CD8-positive, alpha-beta memory T cell (primary cell): ENCODE data around the gene EIF4EBP3. TPM values are rescaled to one million over a fixed set of nuclear protein-coding genes. Genes with fewer than 3 reads are reported as not detected.
"Not testable (repeated sequence)": the region's sequence is repeated elsewhere in the genome, so short reads cannot be mapped to it uniquely, and the experiment has no call there.

Source experiments
- CTCF ChIA-PET: fragments of 350-600 bp; sonication (Branson Sonifier 250); formaldehyde crosslinking; loops from one replicate; lab custom pipeline; 2021; ENCODE audit warnings: antibody characterized with exemption; lab: Charles Lee
- POLR2A ChIA-PET: fragments of 350-600 bp; sonication (Branson Sonifier 250); formaldehyde crosslinking; loops from one replicate; lab custom pipeline; 2021; ENCODE audit warnings: antibody characterized with exemption; lab: Charles Lee
- DNase-seq, 5 donors: peaks; one replicate each; pipeline versions ENCODE4 v3.0.0 to v3.0.0-alpha.2; 2020 to 2022; ENCODE audit warnings: mixed read lengths in 1 of 5
- H3K27ac ChIP-seq: one replicate; pipeline ENCODE4 v1.7.0; 2013; ENCODE audit warnings: low read depth, mild to moderate bottlenecking, low read length, moderate library complexity
- H3K27me3 ChIP-seq: 2 replicates; pipeline ENCODE4 v1.7.0; 2013; ENCODE audit warnings: low read length, mild to moderate bottlenecking; ENCODE audit not compliant: insufficient read depth, poor library complexity, severe bottlenecking
- H3K36me3 ChIP-seq: 2 replicates; pipeline ENCODE4 v1.7.0; 2013; ENCODE audit warnings: mild to moderate bottlenecking, low read length, moderate library complexity; ENCODE audit not compliant: insufficient read depth
- H3K4me1 ChIP-seq: 2 replicates; pipeline ENCODE4 v1.7.0; 2013; ENCODE audit warnings: mild to moderate bottlenecking, low read length, moderate library complexity; ENCODE audit not compliant: insufficient read depth
- H3K4me3 ChIP-seq: 2 replicates; pipeline ENCODE4 v1.7.0; 2013; ENCODE audit warnings: mild to moderate bottlenecking, low read length
- H3K9me3 ChIP-seq: 2 replicates; pipeline ENCODE4 v1.7.0; 2013; ENCODE audit warnings: mild to moderate bottlenecking, low read length
- H3K27ac Mint-ChIP-seq, 8 donors: one replicate each; pipeline ENCODE4 v1.8.0; 2020 to 2021; ENCODE audit warnings: mixed read lengths in 8 of 8, mild to moderate bottlenecking in 6 of 8, inconsistent platforms in 3 of 8, moderate library complexity in 3 of 8
- H3K27me3 Mint-ChIP-seq, 2 donors: one replicate each; pipeline ENCODE4 v1.8.0; 2020 to 2021; ENCODE audit warnings: mixed read lengths in 2 of 2, mild to moderate bottlenecking in 1 of 2, moderate library complexity in 1 of 2
- H3K36me3 Mint-ChIP-seq, 3 donors: one replicate each; pipeline ENCODE4 v1.8.0; 2020 to 2021; ENCODE audit warnings: mixed read lengths in 3 of 3, inconsistent platforms in 1 of 3, mild to moderate bottlenecking in 1 of 3
- H3K4me1 Mint-ChIP-seq, 3 donors: one replicate each; pipeline ENCODE4 v1.8.0; 2020 to 2021; ENCODE audit warnings: mixed read lengths in 3 of 3, inconsistent platforms in 1 of 3, mild to moderate bottlenecking in 1 of 3
- H3K4me3 Mint-ChIP-seq, 7 donors: one replicate each; pipeline ENCODE4 v1.8.0; 2020 to 2021; ENCODE audit warnings: mixed read lengths in 7 of 7, mild to moderate bottlenecking in 6 of 7, moderate library complexity in 4 of 7, inconsistent platforms in 2 of 7
- H3K9me3 Mint-ChIP-seq, 5 donors: one replicate each; pipeline ENCODE4 v1.8.0; 2020 to 2022; ENCODE audit warnings: mixed read lengths in 5 of 5, mild to moderate bottlenecking in 3 of 5, moderate library complexity in 2 of 5, inconsistent platforms in 1 of 5
- polyA plus RNA-seq: library from polyadenylated mRNA; unstranded; fragments of 300-500 nt; fragmentation: Illumina TruSeq; gene quantifications from one replicate; pipeline ENCODE4 v1.2.3, GENCODE V29; 2021
- total RNA-seq, 2 experiments: library from RNA; stranded (reverse); gene quantifications; one replicate each; pipeline ENCODE4 v1.2.3, GENCODE V29; 2021

The EIF4EBP3 gene
- total and polyA plus RNA-seq, 3 experiments from 2014 or later, result 11.1 to 22.2 (median 11.9) TPM

GRCh38 chr5:140587495-140587894, 40.0 kb downstream of the EIF4EBP3 start:
- no peak overlapping the region for H3K4me3 ChIP-seq
- H3K4me1 ChIP-seq, result no peaks in the 10 kb centered on the region
- CTCF ChIA-PET, result no interaction called here
- POLR2A ChIA-PET, result no interaction called here
- no peaks in the 10 kb centered on the region for H3K9me3 ChIP-seq
- H3K27ac Mint-ChIP-seq, result no peak overlapping the region
- no peak overlapping the region for H3K4me3 Mint-ChIP-seq
- H3K4me1 Mint-ChIP-seq, result no peaks in the 10 kb centered on the region
- H3K36me3 ChIP-seq, result no peaks in the 10 kb centered on the region
- no peak for DNase-seq
- H3K9me3 Mint-ChIP-seq, result peaks cover 0 to 5% (median 2%) of the 10 kb centered on the region in 5 donors
- peaks cover 0 to 13% (median 0%) of the 10 kb centered on the region in 3 donors for H3K36me3 Mint-ChIP-seq
- no peak overlapping the region for H3K27ac ChIP-seq
- H3K27me3 ChIP-seq, result no peaks in the 10 kb centered on the region
- H3K27me3 Mint-ChIP-seq, result peaks cover 3 to 12% of the 10 kb centered on the region in 2 donors

DNA sequence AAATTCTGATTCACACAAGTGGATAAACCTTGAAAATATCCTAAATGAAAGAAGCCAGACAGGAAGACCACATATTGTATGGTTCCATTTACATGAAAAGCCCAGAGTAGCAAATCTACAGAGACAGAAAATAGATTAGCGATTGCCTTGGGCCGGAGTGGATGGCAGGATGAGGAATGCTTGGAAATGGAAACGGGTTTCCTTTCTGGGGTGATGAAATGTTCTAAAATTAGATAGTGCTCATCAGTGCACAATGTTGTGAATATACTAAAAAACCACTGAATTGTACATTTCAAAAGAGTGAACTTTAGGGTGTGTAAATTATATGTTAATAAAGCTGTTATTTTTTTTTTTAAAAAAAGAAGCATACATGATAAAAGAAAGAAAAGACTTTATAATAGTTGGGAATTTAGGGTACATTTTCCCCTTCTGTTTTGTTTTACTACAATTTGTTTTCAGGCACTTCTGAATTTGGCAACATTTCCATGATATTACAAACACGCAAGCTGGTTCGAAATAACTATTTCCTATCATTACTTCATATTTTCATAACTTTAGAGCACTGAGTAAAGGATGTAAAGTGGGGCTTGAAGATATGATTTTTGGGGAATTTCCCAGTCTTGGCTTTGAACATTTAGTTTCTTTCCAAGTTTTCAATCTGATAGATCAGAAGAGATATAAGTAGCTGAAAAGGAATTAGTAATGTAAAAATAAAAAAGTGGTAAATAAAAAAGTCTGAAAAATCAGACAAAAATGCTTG, 41.0 kb downstream of the EIF4EBP3 start:
- H3K9me3 ChIP-seq, result no peaks in the 10 kb centered on the region
- no peaks in the 10 kb centered on the region for H3K4me1 ChIP-seq
- no peaks in the 10 kb centered on the region for H3K27me3 ChIP-seq
- H3K36me3 ChIP-seq, result no peaks in the 10 kb centered on the region
- Mint-ChIP-seq H3K27ac (no peak overlapping the region), H3K4me1 (no peaks in the 10 kb centered on the region), H3K9me3 (no peaks in the 10 kb centered on the region), H3K27me3 (peaks cover under 1 to 6% of the 10 kb centered on the region in 2 donors), H3K36me3 (peaks cover 0 to 6% (median 0%) of the 10 kb centered on the region in 3 donors), H3K4me3 (no peak overlapping the region)
- DNase-seq, result no peak
- no peak overlapping the region for H3K4me3 ChIP-seq
- ChIA-PET CTCF (interaction anchor here (1.0 kb wide), 1 partner anchor 46 kb away, joined by 3 read pairs; no protein-coding TSS in a partner anchor), POLR2A (no interaction called here)
- no peak overlapping the region for H3K27ac ChIP-seq

DNA sequence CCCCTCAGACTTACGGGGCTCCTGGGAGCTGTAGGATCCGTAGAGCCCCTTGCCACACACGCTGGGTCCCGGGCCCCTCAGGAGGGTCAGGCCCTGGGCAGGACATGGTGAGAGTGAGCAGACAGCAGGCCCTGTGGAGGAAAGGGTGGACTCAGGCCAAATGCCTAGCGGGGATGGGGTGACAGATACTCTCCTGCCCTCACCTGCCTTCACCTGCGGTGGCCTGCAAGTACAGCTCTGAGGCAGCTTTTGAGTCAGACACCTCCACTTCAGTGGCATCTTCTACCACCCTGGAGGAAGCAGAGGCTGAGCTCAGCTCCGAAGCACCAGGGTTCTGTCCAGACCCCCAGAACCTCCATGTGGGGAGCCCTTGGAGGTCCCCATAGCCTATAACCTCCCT, 43.4 kb downstream of the EIF4EBP3 start:
- no peaks in the 10 kb centered on the region for H3K9me3 ChIP-seq
- H3K36me3 ChIP-seq, result no peaks in the 10 kb centered on the region
- H3K27ac ChIP-seq, result no peak overlapping the region
- no peaks in the 10 kb centered on the region for H3K9me3 Mint-ChIP-seq
- H3K27me3 ChIP-seq, result no peaks in the 10 kb centered on the region
- CTCF ChIA-PET, result no interaction called here
- H3K27ac Mint-ChIP-seq, result no peak overlapping the region
- H3K27me3 Mint-ChIP-seq, result peaks cover 3 to 9% of the 10 kb centered on the region in 2 donors
- no peaks in the 10 kb centered on the region for H3K4me1 ChIP-seq
- no peaks in the 10 kb centered on the region for H3K4me1 Mint-ChIP-seq
- no peak overlapping the region for H3K4me3 ChIP-seq
- POLR2A ChIA-PET, result no interaction called here
- no peak overlapping the region for H3K4me3 Mint-ChIP-seq
- DNase-seq, result no peak
- H3K36me3 Mint-ChIP-seq, result no peaks in the 10 kb centered on the region

DNA sequence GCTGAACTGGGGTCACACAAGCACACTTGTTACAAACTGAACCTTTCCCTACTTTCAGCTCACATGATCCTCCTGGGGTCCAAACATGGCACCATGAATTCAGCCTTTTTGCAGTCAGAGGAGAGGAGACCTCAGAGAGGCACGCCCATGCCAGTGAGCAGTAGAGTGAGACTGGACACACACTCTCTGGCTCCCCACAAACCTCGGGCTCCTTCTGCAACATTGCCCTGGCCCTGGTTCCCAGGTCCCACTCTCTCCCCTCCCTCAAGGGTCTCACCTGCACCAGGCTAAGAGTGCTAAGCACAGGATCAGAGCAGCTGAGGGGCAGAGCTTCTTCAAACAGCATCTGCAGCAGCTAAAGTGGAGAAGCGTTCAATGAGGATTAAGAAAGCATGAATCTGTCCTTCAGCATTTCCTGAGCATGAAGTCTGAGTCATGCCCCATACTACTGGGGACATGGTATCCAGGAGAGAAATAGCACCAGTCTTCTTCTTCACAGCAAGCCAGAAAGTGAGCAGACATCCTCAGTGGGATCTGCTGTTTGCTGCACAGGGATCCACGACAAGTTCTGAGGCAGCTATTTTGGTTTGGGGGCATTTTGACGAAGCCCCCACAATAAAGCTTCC, 44.4 kb downstream of the EIF4EBP3 start:
- no peak overlapping the region for H3K4me3 ChIP-seq
- H3K4me1 ChIP-seq, result no peaks in the 10 kb centered on the region
- Mint-ChIP-seq H3K36me3 (no peaks in the 10 kb centered on the region), H3K27me3 (peaks cover 3 to 13% of the 10 kb centered on the region in 2 donors), H3K9me3 (no peaks in the 10 kb centered on the region), H3K4me1 (no peaks in the 10 kb centered on the region), H3K27ac (peak overlapping the region in 1 of 8 donors; percentile 48), H3K4me3 (no peak overlapping the region)
- no peaks in the 10 kb centered on the region for H3K27me3 ChIP-seq
- H3K9me3 ChIP-seq, result no peaks in the 10 kb centered on the region
- ChIA-PET CTCF (no interaction called here), POLR2A (no interaction called here)
- no peak overlapping the region for H3K27ac ChIP-seq
- no peaks in the 10 kb centered on the region for H3K36me3 ChIP-seq
- no peak for DNase-seq

DNA sequence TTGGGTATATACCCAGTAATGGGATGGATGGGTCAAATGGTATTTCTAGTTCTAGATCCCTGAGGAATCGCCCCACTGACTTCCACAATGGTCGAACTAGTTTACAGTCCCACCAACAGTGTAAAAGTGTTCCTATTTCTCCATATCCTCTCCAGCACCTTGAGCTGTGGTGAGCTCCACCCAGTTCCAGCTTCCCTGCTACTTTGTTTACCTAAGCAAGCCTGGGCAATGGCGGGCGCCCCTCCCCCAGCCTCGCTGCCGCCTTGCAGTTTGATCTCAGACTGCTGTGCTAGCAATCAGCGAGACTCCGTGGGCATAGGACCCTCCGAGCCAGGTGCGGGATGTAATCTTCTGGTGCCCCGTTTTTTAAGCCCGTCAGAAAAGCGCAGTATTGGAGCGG, 45.6 kb downstream of the EIF4EBP3 start:
- CTCF ChIA-PET, H3K9me3 Mint-ChIP-seq, H3K27ac ChIP-seq, H3K4me1 Mint-ChIP-seq, H3K9me3 ChIP-seq, H3K4me1 ChIP-seq, H3K36me3 ChIP-seq, DNase-seq, H3K27ac Mint-ChIP-seq, H3K27me3 ChIP-seq, H3K4me3 ChIP-seq, H3K36me3 Mint-ChIP-seq, POLR2A ChIA-PET: not testable (repeated sequence)
- Mint-ChIP-seq H3K27me3 (peaks cover 3 to 13% of the 10 kb centered on the region in 2 donors), H3K4me3 (peak overlapping the region in 2 of 7 donors; percentile 24 to 41)

DNA sequence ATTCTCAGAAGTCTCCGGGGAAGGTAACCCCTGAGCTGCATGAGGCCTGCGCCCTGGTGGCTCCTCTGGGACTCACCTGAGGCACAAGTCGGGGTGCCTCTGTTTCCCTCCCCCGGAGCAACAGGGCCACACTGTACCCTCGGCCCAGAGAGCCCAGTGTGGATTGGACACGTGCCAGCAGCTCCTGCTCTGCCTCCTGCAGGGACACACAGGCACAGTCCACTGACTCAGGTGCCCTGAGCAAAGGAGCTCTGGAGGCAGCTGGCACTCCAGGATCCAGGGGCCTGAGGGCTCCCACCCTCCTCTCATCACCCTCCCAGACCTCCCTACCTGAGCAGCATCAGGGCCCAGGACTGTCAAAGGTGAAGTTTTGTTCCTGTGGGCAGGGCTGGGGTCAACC, 46.7 kb downstream of the EIF4EBP3 start:
- no peak for DNase-seq
- no peaks in the 10 kb centered on the region for H3K4me1 ChIP-seq
- Mint-ChIP-seq H3K27ac (no peak overlapping the region), H3K36me3 (no peaks in the 10 kb centered on the region), H3K4me3 (no peak overlapping the region), H3K4me1 (no peaks in the 10 kb centered on the region), H3K27me3 (peaks cover 6 to 15% of the 10 kb centered on the region in 2 donors), H3K9me3 (no peaks in the 10 kb centered on the region)
- no peaks in the 10 kb centered on the region for H3K9me3 ChIP-seq
- no peak overlapping the region for H3K4me3 ChIP-seq
- CTCF ChIA-PET, result no interaction called here
- POLR2A ChIA-PET, result no interaction called here
- H3K27ac ChIP-seq, result no peak overlapping the region
- H3K36me3 ChIP-seq, result no peaks in the 10 kb centered on the region
- no peaks in the 10 kb centered on the region for H3K27me3 ChIP-seq

DNA sequence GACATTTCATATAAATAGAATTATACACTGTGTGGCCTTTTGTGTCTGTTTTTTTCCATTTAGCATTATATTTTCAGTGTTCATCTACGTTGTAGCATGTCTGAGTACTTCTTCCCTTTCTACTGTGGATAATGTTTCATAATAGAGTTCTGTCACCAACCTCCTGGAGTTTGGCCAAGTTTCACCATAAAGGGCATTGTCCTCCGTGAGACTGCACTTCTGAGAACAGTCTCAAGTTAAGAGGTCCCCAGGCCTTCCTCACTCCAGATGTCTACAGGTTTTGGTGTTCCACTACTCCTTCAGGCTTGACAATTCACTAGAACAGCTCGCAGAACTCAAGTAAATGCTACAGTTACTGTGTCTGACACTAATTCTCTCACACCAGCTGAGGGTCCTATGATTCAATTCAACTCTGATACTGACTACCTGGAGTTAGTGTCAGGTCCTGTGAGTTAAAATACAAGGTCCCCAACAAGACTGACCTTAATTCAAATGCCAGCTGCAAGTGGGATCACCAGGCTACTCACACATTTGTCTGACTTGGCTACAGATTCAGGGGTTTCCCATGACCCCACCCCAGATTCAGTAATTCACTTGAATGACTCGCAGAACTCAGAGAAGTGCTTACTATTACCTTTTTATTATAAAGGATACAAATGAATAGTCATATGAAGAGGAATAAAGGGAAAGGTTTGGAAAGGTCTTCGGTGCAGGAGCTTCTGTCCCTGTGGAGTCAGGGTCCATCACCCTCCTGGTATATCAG, 48.3 kb downstream of the EIF4EBP3 start:
- Mint-ChIP-seq H3K4me1 (no peaks in the 10 kb centered on the region), H3K27me3 (peaks cover 7 to 15% of the 10 kb centered on the region in 2 donors), H3K36me3 (no peaks in the 10 kb centered on the region), H3K9me3 (no peaks in the 10 kb centered on the region), H3K4me3 (no peak overlapping the region), H3K27ac (no peak overlapping the region)
- ChIA-PET POLR2A (no interaction called here), CTCF (no interaction called here)
- no peak overlapping the region for H3K27ac ChIP-seq
- no peak overlapping the region for H3K4me3 ChIP-seq
- DNase-seq, result no peak
- no peaks in the 10 kb centered on the region for H3K9me3 ChIP-seq
- H3K36me3 ChIP-seq, result no peaks in the 10 kb centered on the region
- no peaks in the 10 kb centered on the region for H3K4me1 ChIP-seq
- H3K27me3 ChIP-seq, result no peaks in the 10 kb centered on the region

DNA sequence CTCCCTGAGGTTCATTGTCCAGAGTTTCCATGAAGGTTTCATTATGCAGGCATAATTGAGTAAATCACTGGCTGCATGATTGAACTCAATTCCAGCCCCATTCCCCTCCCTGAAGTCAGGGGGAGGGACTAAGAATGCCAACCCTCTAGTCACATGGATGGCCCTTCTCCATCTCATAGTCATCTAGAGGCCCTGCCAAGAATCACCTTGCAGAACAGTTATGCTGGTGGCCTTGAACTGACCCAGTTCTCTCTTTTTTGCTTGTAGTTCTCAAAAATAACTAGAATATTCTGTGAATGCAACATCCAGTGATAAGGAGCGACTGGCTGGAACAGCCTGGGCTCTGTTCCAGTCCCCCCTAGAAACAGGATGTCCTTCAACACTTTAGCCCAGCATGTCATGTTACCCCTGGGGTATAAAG, 48.9 kb downstream of the EIF4EBP3 start:
- POLR2A ChIA-PET, result no interaction called here
- no peak overlapping the region for H3K4me3 ChIP-seq
- Mint-ChIP-seq H3K4me3 (no peak overlapping the region), H3K27me3 (peaks cover 7 to 15% of the 10 kb centered on the region in 2 donors), H3K4me1 (no peaks in the 10 kb centered on the region), H3K36me3 (no peaks in the 10 kb centered on the region), H3K27ac (no peak overlapping the region), H3K9me3 (no peaks in the 10 kb centered on the region)
- H3K4me1 ChIP-seq, result no peaks in the 10 kb centered on the region
- no peak overlapping the region for H3K27ac ChIP-seq
- H3K9me3 ChIP-seq, result no peaks in the 10 kb centered on the region
- no peaks in the 10 kb centered on the region for H3K27me3 ChIP-seq
- no peaks in the 10 kb centered on the region for H3K36me3 ChIP-seq
- no peak for DNase-seq
- CTCF ChIA-PET, result no interaction called here
